Activated T-helper 2 cell treated with anti-CD3 and anti-CD28 coated beads, Interferon-gamma antibody, Interleukin-2, Interleukin-4, amounts not matched to agents 10 μg/mL and 5 μg/mL and 100 μg/mL, durations not matched to agents 14 hours and 24 hours and 36 hours (primary cell): Measurements from ENCODE around the gene SIDT2. TPM values are rescaled to one million over a fixed set of nuclear protein-coding genes. Genes with fewer than 3 reads are reported as not detected.
"Not testable (repeated sequence)": the region's sequence is repeated elsewhere in the genome, so short reads cannot be mapped to it uniquely, and the experiment has no call there.

Experiments used
- DNase-seq: peaks from one replicate; pipeline ENCODE4 v3.0.0; 2021; ENCODE audit warnings: low spot score
- H3K27ac Mint-ChIP-seq: one replicate; pipeline ENCODE4 v1.8.0; 2021; ENCODE audit warnings: mixed read lengths
- H3K27me3 Mint-ChIP-seq: one replicate; pipeline ENCODE4 v1.8.0; 2021; ENCODE audit warnings: low read depth, mixed read lengths
- H3K36me3 Mint-ChIP-seq: one replicate; pipeline ENCODE4 v1.8.0; 2021; ENCODE audit warnings: low read depth, mixed read lengths
- H3K4me1 Mint-ChIP-seq: one replicate; pipeline ENCODE4 v1.8.0; 2021; ENCODE audit warnings: low read depth, mixed read lengths
- H3K4me3 Mint-ChIP-seq: one replicate; pipeline ENCODE4 v1.8.0; 2021; ENCODE audit warnings: low read depth, mild to moderate bottlenecking, moderate library complexity, mixed read lengths
- H3K9me3 Mint-ChIP-seq: one replicate; pipeline ENCODE4 v1.8.0; 2021; ENCODE audit warnings: mixed read lengths
- intact Hi-C: fragments of 100-400 bp; cut with micrococcal nuclease; formaldehyde crosslinking; loops from one replicate; pipeline ENCODE4 v1.15.1; 2023
- total RNA-seq: library from RNA; stranded (reverse); gene quantifications from 2 replicates; pipeline ENCODE4 v1.2.3, GENCODE V29; 2022

Gene SIDT2
- total RNA-seq = 26.1 and 27.1 TPM in 2 replicates

DNA sequence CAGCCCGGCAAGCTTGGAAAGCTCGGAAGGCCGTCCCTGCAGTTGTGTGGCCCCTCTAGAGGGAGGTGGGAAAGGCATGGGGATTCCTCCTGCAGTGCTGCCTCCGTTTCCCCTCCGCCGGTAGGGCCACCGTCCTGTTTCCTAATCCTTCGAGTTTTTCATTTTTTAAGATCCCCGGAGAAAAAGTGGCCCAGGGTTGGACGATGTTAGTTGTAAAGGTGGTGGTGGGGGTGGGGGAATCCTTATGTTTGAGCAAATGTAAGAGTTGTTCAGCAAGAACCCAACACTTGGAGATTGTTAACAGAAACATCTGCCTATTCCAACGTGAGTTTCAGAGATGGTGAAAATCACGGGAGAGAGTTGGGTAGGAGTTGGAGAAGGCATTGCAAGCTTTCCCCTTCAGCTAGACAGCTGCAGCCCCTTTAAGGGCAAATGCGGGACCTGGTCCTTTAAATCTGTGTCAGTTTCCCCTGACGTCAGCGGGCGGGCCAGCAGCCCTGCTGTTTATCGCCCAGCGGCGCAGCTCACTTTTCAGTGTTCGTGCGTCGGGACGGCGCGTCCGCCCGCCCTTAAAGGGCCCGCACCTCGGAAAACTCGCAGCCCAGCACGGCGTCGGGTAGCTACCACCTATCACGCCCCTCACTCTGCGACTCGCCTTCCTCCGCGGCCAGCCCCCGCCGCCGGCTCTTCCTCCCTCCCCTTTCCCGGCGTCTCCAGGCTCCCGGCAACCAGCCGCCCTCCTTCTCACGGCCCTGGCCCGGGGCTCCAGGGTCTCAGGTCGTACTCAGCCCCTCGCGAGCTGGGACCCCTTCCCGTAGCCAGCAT, at the start of gene SIDT2:
SIDT2 (plus strand) TSS at position 534 of the 825 bp plus-strand sequence. CDS start 521 bp downstream, outside the sequence.
- peak within 1 kb of the TSS; percentile 94 for H3K4me3 Mint-ChIP-seq
- peak within 1 kb of the TSS; percentile 86 for H3K27ac Mint-ChIP-seq
- intact Hi-C loops = loop anchor here (1.0 kb wide), 1 partner anchor 33 kb away; no protein-coding TSS in a partner anchor
- H3K9me3 Mint-ChIP-seq = no peaks in the 10 kb centered on the region
- peak; percentile 86 for DNase-seq
- H3K27me3 Mint-ChIP-seq = no peaks in the 10 kb centered on the region
- H3K36me3 Mint-ChIP-seq = peaks cover 4% of the 10 kb centered on the region
- H3K4me1 Mint-ChIP-seq = peaks cover 27% of the 10 kb centered on the region

DNA sequence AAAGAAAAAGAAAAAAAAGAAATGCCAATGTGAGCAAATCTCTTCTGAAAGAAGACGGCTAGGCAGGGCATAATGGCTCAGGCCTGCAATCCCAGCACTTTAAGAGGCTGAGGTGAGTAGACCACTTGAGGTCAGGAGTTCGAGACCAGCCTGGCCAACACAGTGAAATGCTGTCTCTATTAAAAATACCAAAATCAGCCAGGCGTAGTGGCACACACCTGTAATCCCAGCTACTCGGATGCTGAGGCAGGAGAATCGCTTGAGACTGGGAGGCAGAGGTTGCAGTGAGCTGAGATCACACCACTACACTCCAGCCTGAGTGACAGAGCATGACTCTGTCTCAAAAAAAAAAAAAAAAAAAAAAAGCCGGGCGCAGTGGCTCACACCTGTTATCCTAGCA, 48.1 kb upstream of the SIDT2 start:
- not testable (repeated sequence) for H3K4me1 Mint-ChIP-seq, H3K27ac Mint-ChIP-seq, H3K4me3 Mint-ChIP-seq, H3K36me3 Mint-ChIP-seq, DNase-seq, H3K9me3 Mint-ChIP-seq
- H3K27me3 Mint-ChIP-seq = peaks cover 11% of the 10 kb centered on the region
- intact Hi-C loops = loop anchor here (5.0 kb wide), 1 partner anchor 77 kb away; no protein-coding TSS in a partner anchor

GRCh38 chr11:117130879-117131278, 47.7 kb upstream of the SIDT2 start:
- Mint-ChIP-seq H3K36me3 (no peaks in the 10 kb centered on the region), H3K4me3 (no peak overlapping the region), H3K4me1 (peaks cover 2% of the 10 kb centered on the region), H3K27ac (no peak overlapping the region), H3K9me3 (no peaks in the 10 kb centered on the region), H3K27me3 (peaks cover 11% of the 10 kb centered on the region)
- intact Hi-C loops = loop anchor here (5.0 kb wide), 1 partner anchor 76 kb away; no protein-coding TSS in a partner anchor
- no peak for DNase-seq

DNA sequence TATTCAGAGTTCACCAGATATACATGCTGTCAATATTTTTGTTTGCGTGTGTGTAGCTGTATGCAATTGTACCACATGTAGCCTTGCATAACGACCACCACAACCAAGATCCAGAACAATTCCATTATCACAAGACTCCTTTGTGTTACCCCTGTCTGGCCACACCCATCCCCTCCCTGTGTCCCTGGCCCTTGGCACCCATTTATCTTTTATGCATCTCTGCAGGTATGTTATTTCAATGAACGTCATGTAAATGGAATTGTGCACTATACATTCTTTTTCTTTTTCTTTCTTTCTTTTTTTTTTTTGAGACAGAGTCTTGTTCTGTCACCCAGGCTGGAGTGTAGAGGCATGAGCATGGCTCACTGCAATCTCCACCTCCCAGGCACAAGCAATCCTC, 44.1 kb upstream of the SIDT2 start:
- no peaks in the 10 kb centered on the region for H3K36me3 Mint-ChIP-seq
- intact Hi-C loops = loop anchor here (5.0 kb wide), 1 partner anchor 73 kb away; no protein-coding TSS in a partner anchor
- DNase-seq = no peak
- H3K27ac Mint-ChIP-seq = no peak overlapping the region
- H3K4me1 Mint-ChIP-seq = peaks cover 2% of the 10 kb centered on the region
- no peaks in the 10 kb centered on the region for H3K9me3 Mint-ChIP-seq
- H3K4me3 Mint-ChIP-seq = no peak overlapping the region
- H3K27me3 Mint-ChIP-seq = peaks cover 6% of the 10 kb centered on the region

- intact Hi-C loops = loop anchor here (5.0 kb wide), 1 partner anchor 72 kb away; no protein-coding TSS in a partner anchor
- H3K9me3 Mint-ChIP-seq, DNase-seq, H3K4me3 Mint-ChIP-seq, H3K27ac Mint-ChIP-seq, H3K36me3 Mint-ChIP-seq, H3K4me1 Mint-ChIP-seq, H3K27me3 Mint-ChIP-seq: not testable (repeated sequence)
Measured at GRCh38 chr11:117134979-117135378, 43.6 kb upstream of the SIDT2 start.

DNA sequence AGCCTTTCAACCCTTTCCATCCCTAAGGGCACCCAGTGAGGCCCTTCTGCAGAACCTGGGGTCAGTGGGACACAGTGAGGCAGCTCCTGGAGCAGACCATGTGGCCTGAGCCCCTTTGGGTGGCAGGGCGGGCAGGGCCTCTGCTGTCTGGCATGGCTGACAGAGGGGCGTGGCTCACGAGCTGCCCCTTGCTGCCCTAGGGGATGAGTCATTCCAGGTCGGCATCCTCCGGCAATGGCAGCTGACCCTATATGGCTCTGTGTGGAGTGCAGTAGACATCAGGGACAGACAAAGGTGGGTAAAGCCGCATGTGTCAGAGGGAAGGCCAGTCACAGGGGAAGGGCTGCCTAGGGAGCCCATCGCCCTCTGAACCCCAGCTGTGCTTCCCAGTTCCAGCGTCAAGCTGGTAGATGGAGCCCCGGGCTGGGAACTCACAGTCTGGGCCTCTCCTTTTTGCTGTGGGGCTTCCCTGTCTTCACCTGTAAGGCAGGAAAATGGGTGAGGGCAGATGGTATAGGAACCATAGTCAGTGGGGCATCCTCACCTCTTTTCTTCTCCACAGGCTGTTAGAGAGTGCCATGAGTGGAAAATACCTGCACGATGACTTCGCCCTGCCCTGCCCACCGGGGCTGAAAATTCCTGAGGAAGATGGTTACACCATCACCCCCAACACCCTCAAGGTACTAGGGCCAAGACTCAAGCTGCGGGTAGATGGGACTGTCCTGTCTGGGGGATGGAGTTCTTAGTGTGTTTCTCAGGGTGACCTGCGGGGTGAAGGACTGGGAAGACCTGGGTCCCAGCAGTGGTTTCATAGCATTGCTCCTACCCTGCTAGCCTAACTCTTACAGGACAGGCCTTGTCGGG, 41.1 kb upstream of the SIDT2 start:
- intact Hi-C loops, DNase-seq, H3K4me3 Mint-ChIP-seq, H3K4me1 Mint-ChIP-seq, H3K36me3 Mint-ChIP-seq, H3K9me3 Mint-ChIP-seq, H3K27ac Mint-ChIP-seq: not testable (repeated sequence)
- peaks cover 17% of the 10 kb centered on the region for H3K27me3 Mint-ChIP-seq

DNA sequence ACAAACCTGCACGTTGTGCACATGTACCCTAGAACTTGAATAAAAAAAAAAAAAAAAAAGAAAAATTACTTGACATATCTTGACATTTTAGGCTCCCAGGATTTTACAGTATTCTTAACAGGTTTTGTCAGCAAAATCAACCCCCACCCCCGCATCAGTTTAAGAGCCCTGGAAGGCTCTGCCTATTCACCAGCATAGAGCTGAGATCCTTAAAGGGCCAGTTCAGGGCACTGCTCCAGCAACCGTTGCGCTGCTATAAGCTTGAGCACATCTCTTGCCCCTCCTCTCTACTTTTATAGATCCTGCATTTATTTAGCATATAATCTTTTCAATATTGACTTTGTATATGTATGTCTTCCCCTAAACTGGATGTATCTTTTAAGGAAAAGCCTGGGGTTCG, 35.2 kb upstream of the SIDT2 start:
- H3K9me3 Mint-ChIP-seq = no peaks in the 10 kb centered on the region
- peak overlapping the region; percentile 100 for H3K4me3 Mint-ChIP-seq
- H3K36me3 Mint-ChIP-seq = peaks cover 33% of the 10 kb centered on the region
- peaks cover 11% of the 10 kb centered on the region for H3K27me3 Mint-ChIP-seq
- DNase-seq = peak; percentile 10
- H3K4me1 Mint-ChIP-seq = peaks cover 38% of the 10 kb centered on the region
- intact Hi-C loops = loop anchor here (5.0 kb wide), 2 partner anchors 46 to 371 kb away; partner anchors contain the start of genes BUD13 and SIK3
- H3K27ac Mint-ChIP-seq = peak overlapping the region; percentile 88

DNA sequence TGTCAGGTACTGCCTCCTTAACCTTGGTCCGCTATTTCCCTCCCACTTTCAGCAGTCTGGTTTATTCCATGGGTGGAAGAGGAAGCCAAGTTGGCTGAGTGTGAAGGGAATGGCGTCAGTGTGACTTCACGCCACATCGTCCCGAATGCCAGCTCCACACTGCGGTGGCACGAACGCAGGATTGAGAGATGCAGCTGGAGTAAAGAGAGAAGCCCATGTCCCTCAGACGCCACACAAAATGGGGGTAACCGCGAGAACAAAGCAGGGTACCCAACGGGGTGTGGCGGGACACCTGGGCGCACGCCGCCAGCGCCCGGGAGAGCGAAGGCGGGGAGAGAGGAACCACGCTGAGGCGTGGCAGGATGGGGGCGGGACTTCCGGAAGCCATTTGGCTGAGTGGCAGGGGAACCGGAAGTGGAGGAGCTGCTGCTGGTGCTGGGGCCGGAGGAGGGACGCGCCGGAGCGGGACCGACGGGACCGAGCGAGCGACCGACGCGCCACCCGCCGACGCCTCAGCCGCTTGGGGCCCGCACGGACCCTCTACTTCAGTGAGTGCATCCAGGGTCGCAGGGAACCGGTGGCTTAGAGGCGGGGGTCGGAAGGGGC, 34.6 kb upstream of the SIDT2 start, which contains the start of gene PAFAH1B2:
PAFAH1B2 (plus strand) TSS at position 417 of the 606 bp plus-strand sequence. CDS start 8,161 bp downstream, outside the sequence.
- peak; percentile 93 for DNase-seq
- H3K4me1 Mint-ChIP-seq = peaks cover 40% of the 10 kb centered on the region

GRCh38 chr11:117144477-117145392, 33.8 kb upstream of the SIDT2 start:
- peak; percentile 33 for DNase-seq
- peaks cover 40% of the 10 kb centered on the region for H3K4me1 Mint-ChIP-seq
- H3K27ac Mint-ChIP-seq = peak overlapping the region; percentile 95
- intact Hi-C loops = loop anchor here (1.0 to 5.0 kb wide), 3 partner anchors 34 to 372 kb away; partner anchors contain the start of genes BUD13, SIDT2 and SIK3
- peaks cover 37% of the 10 kb centered on the region for H3K36me3 Mint-ChIP-seq
- H3K4me3 Mint-ChIP-seq = peak overlapping the region; percentile 100
- H3K9me3 Mint-ChIP-seq = no peaks in the 10 kb centered on the region
- peaks cover 9% of the 10 kb centered on the region for H3K27me3 Mint-ChIP-seq

More for the DNA sequence above, 34.6 kb upstream of the SIDT2 start, which contains the start of gene PAFAH1B2:
- Mint-ChIP-seq H3K9me3 (no peaks in the 10 kb centered on the region), H3K4me3 (peak within 1 kb of the TSS; percentile 100), H3K27ac (peak within 1 kb of the TSS; percentile 95), H3K36me3 (peaks cover 34% of the 10 kb centered on the region), H3K27me3 (peaks cover 11% of the 10 kb centered on the region)
- intact Hi-C loops = loop anchor here (5.0 kb wide), 2 partner anchors 47 to 372 kb away; partner anchors contain the start of genes BUD13 and SIK3

DNA sequence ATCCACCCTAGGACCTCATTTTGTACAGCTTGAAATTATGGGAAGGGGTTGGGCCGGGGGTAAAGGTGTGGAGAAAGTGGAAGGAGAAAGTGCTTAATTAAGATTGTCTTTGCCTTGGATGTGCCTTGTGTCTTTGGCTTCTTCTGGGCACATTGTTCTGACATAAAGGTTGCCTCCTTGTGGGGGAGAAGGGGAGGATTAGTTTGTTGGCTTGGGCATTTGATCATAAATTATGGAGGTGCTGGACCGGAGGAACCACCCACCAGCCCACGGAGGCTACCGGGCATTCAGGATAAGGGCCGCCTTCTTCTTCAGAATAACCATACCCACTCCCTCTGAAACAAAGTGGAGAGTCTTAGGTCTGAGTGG, 33.2 kb upstream of the SIDT2 start:
- H3K36me3 Mint-ChIP-seq = peaks cover 39% of the 10 kb centered on the region
- no peaks in the 10 kb centered on the region for H3K9me3 Mint-ChIP-seq
- H3K27me3 Mint-ChIP-seq = peaks cover 3% of the 10 kb centered on the region
- no peak for DNase-seq
- peak overlapping the region; percentile 95 for H3K27ac Mint-ChIP-seq
- intact Hi-C loops = loop anchor here (1.0 kb wide), 1 partner anchor 33 kb away; the partner anchor contains the start of gene SIDT2
- peak overlapping the region; percentile 100 for H3K4me3 Mint-ChIP-seq
- peaks cover 41% of the 10 kb centered on the region for H3K4me1 Mint-ChIP-seq

DNA sequence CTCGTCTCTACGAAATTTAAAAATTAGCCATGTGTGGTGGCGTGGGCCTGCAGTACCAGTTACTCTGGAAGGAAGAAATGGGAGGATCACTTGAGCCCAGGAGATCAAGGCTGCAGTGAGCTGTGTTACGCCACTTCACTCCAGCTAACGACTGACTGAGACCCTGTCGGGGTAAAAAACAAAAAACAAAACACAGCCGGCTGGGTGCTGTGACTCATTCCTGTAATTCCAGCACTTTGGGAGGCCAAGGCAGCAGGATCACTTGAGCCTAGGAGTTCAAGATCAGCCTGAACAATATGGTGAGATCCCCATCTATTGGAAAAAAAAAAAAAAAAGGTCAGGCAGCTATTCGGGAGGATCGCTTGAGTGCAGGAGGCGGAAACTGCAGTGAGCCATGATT, 32.0 kb upstream of the SIDT2 start:
- H3K4me1 Mint-ChIP-seq = peaks cover 44% of the 10 kb centered on the region
- no peaks in the 10 kb centered on the region for H3K9me3 Mint-ChIP-seq
- no peak for DNase-seq
- H3K36me3 Mint-ChIP-seq = peaks cover 42% of the 10 kb centered on the region
- peak overlapping the region; percentile 100 for H3K4me3 Mint-ChIP-seq
- peaks cover 1% of the 10 kb centered on the region for H3K27me3 Mint-ChIP-seq
- intact Hi-C loops = no loop called here
- H3K27ac Mint-ChIP-seq = no peak overlapping the region
